Brain microvascular endothelial cell (primary cell): ENCODE measurements around the gene CAMK2N2.

ENCODE experiments used
- DNase-seq: peaks from one replicate; pipeline ENCODE4 v3.0.0-alpha.2; 2020
- H3K27ac ChIP-seq: fragments of 250-450 bp; sonication (Bioruptor Pico); 2 replicates; pipeline ENCODE4 v1.5.1; 2020; ENCODE audit warnings: mild to moderate bottlenecking, moderate library complexity
- H3K27me3 ChIP-seq: fragments of 250-450 bp; sonication (Bioruptor Pico); replicated peaks from 2 replicates; pipeline ENCODE4 v1.5.1; 2020; ENCODE audit warnings: mild to moderate bottlenecking
- H3K36me3 ChIP-seq: fragments of 250-450 bp; sonication (Bioruptor Pico); replicated peaks from 2 replicates; pipeline ENCODE4 v1.5.1; 2020; ENCODE audit warnings: mild to moderate bottlenecking
- H3K4me3 ChIP-seq: 2 replicates; pipeline ENCODE4 v1.5.1; 2011; ENCODE audit warnings: low read depth, mild to moderate bottlenecking, control low read depth, low read length, moderate library complexity
- CTCF ChIP-seq: IDR thresholded peaks from 2 replicates; pipeline ENCODE4 v1.5.1; 2011; ENCODE audit warnings: low read depth, mild to moderate bottlenecking, moderate library complexity, low read length, control low read depth, inconsistent platforms; ENCODE audit errors: missing control alignments
- in situ Hi-C: cut with HindIII; loops from 2 replicates; pipeline ENCODE4 v1.10.0; 2017; ENCODE audit warnings: low sequenced_read_pairs, low pct_ligation_motif_present

The CAMK2N2 gene

GRCh38 chr3:184283681-184284080 lies 22.3 kb upstream of the CAMK2N2 start:
- DNase-seq, result no peak
- no peaks in the 10 kb centered on the region for H3K27me3 ChIP-seq
- no peak overlapping the region for H3K4me3 ChIP-seq
- no peak overlapping the region for H3K27ac ChIP-seq
- H3K36me3 ChIP-seq, result no peaks in the 10 kb centered on the region
- TF ChIP-seq CTCF, result no peak
- in situ Hi-C loops, result no loop called here

GRCh38 chr3:184282941-184283340 lies 21.6 kb upstream of the CAMK2N2 start:
- TF ChIP-seq CTCF, result no peak
- no peak for DNase-seq
- Histone ChIP-seq H3K4me3 (no peak overlapping the region), H3K27ac (no peak overlapping the region), H3K27me3 (no peaks in the 10 kb centered on the region), H3K36me3 (no peaks in the 10 kb centered on the region)
- in situ Hi-C loops, result no loop called here

GRCh38 chr3:184277366-184277765 lies 16.0 kb upstream of the CAMK2N2 start:
- Histone ChIP-seq H3K36me3 (no peaks in the 10 kb centered on the region), H3K27me3 (peaks cover 21% of the 10 kb centered on the region), H3K27ac (no peak overlapping the region), H3K4me3 (no peak overlapping the region)
- TF ChIP-seq CTCF, result no peak
- DNase-seq, result no peak
- in situ Hi-C loops, result no loop called here

GRCh38 chr3:184275961-184276910 lies 14.9 kb upstream of the CAMK2N2 start, which contains the start of gene ECE2:
TSS of gene ECE2 (plus strand) at chr3:184276022. CDS start at chr3:184276154, 132 bp downstream.
- Histone ChIP-seq H3K4me3 (no peak within 1 kb of the TSS), H3K36me3 (no peaks in the 10 kb centered on the region), H3K27ac (no peak within 1 kb of the TSS), H3K27me3 (peaks cover 21% of the 10 kb centered on the region)
- in situ Hi-C loops, result no loop called here
- no peak for DNase-seq
- no peak for TF ChIP-seq CTCF

GRCh38 chr3:184275381-184275701 lies 14.0 kb upstream of the CAMK2N2 start:
- in situ Hi-C loops, result no loop called here
- no peak overlapping the region for H3K27ac ChIP-seq
- no peak for TF ChIP-seq CTCF
- H3K36me3 ChIP-seq, result no peaks in the 10 kb centered on the region
- no peak overlapping the region for H3K4me3 ChIP-seq
- no peak for DNase-seq
- peaks cover 21% of the 10 kb centered on the region for H3K27me3 ChIP-seq
